ENCODE measurements around the gene HDAC5.

DNA sequence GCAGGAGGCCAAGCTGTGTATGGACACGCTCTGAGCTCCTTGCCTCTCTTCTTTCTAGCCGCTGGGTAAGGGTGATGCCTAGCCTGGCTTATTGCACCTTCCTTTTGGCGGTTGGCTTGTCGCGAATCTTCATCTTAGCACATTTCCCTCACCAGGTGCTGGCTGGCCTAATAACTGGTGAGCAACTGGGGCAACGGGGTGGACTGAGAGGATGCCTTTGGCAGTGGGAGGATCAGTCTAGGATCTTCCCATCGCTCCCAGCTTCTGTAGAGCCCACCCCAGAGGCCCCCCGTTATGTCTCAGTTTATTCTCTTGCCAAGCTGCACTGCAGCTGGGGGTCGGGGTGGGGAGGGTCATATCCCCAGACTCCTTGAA lies 48.5 kb downstream of the HDAC5 start:
- TF ChIP-seq GATA2 (IDR thresholded peaks at IDR 0.05; ENCODE audit: low read depth, low read length) (no peak), GATA3 (IDR thresholded peaks at IDR 0.05; ENCODE audit: low read depth, low read length) (no peak)

All from SH-SY5Y (cell line).